MM.1S (cell line): Measurements from ENCODE around the gene SMLR1.

Experiments
- DNase-seq: peaks from one replicate; pipeline ENCODE4 v3.0.0-alpha.2; 2015
- H2AFZ ChIP-seq: fragments of 300-600 bp; sonication (generic); 2 replicates; pipeline ENCODE4 v1.6.0; 2016; ENCODE audit warnings: antibody characterized with exemption, low read length
- H3F3A ChIP-seq: fragments of 300-600 bp; sonication (generic); 2 replicates; pipeline ENCODE4 v1.6.1; 2016; ENCODE audit warnings: mild to moderate bottlenecking, antibody characterized with exemption, low read length, moderate library complexity, mixed read lengths; ENCODE audit not compliant: insufficient read depth
- H3K27ac ChIP-seq: fragments of 300-600 bp; sonication (generic); 2 replicates; pipeline ENCODE4 v1.5.1; 2016; ENCODE audit warnings: mild to moderate bottlenecking, low read length
- H3K27me3 ChIP-seq: fragments of 300-600 bp; sonication (generic); replicated peaks from 2 replicates; pipeline ENCODE4 v1.6.0; 2016; ENCODE audit warnings: low read length; ENCODE audit not compliant: insufficient read depth
- H3K36me3 ChIP-seq: fragments of 300-600 bp; sonication (generic); replicated peaks from 2 replicates; pipeline ENCODE4 v1.6.1; 2016; ENCODE audit warnings: mild to moderate bottlenecking, low read length, mixed read lengths; ENCODE audit not compliant: insufficient read depth
- H3K4me1 ChIP-seq: fragments of 300-600 bp; sonication (generic); 2 replicates; pipeline ENCODE4 v1.6.1; 2016; ENCODE audit warnings: low read length, mixed read lengths
- H3K4me2 ChIP-seq: fragments of 300-600 bp; sonication (generic); 2 replicates; pipeline ENCODE4 v1.6.0; 2016; ENCODE audit warnings: low read depth, low read length
- H3K4me3 ChIP-seq: fragments of 300-600 bp; sonication (generic); 2 replicates; pipeline ENCODE4 v1.5.1; 2016; ENCODE audit warnings: low read length, mixed read lengths
- H3K79me2 ChIP-seq: fragments of 300-600 bp; sonication (generic); 2 replicates; pipeline ENCODE4 v1.6.1; 2016; ENCODE audit warnings: mixed run types, low read length, mixed read lengths
- H3K9ac ChIP-seq: fragments of 300-600 bp; sonication (generic); 2 replicates; pipeline ENCODE4 v1.6.1; 2016; ENCODE audit warnings: low read length, mixed read lengths
- H3K9me2 ChIP-seq: fragments of 300-600 bp; sonication (generic); replicated peaks from 2 replicates; pipeline ENCODE4 v1.6.1; 2016; ENCODE audit warnings: mild to moderate bottlenecking, low read length, mixed read lengths; ENCODE audit not compliant: insufficient read depth
- H3K9me3 ChIP-seq: fragments of 300-600 bp; sonication (generic); replicated peaks from 2 replicates; pipeline ENCODE4 v1.6.1; 2016; ENCODE audit warnings: mild to moderate bottlenecking, low read length, mixed read lengths; ENCODE audit not compliant: insufficient read depth
- H4K20me1 ChIP-seq: fragments of 300-600 bp; sonication (generic); 2 replicates; pipeline ENCODE4 v1.6.1; 2016; ENCODE audit warnings: mild to moderate bottlenecking, low read length, moderate library complexity, mixed read lengths; ENCODE audit not compliant: insufficient read depth
- CTCF ChIP-seq: fragments of 300-600 bp; sonication (generic); IDR thresholded peaks from 2 replicates; pipeline ENCODE4 v1.5.1; 2016; ENCODE audit warnings: antibody characterized with exemption, low read length, mixed read lengths
- EZH2 ChIP-seq: fragments of 300-600 bp; sonication (generic); optimal IDR thresholded peaks from 2 replicates; pipeline ENCODE3; 2017; ENCODE audit warnings: low read depth, mild to moderate bottlenecking, antibody characterized with exemption, low read length, mixed read lengths
- EZH2phosphoT487 ChIP-seq: fragments of 300-600 bp; sonication (generic); IDR thresholded peaks from 2 replicates; pipeline ENCODE4 v1.6.1; 2018; ENCODE audit warnings: antibody characterized with exemption, low read length

Gene SMLR1

GRCh38 chr6:130787726-130788500 lies 39.3 kb upstream of the SMLR1 start:
- H3K27me3 ChIP-seq, result no peaks in the 10 kb centered on the region
- DNase-seq, result no peak
- no peaks in the 10 kb centered on the region for H3K9me2 ChIP-seq
- no peak overlapping the region for H3K4me3 ChIP-seq
- no peak overlapping the region for H3K4me2 ChIP-seq
- H3K9me3 ChIP-seq, result no peaks in the 10 kb centered on the region
- H3K4me1 ChIP-seq, result no peaks in the 10 kb centered on the region
- H3F3A ChIP-seq, result no peaks in the 10 kb centered on the region
- H3K79me2 ChIP-seq, result no peaks in the 10 kb centered on the region
- H3K27ac ChIP-seq, result no peak overlapping the region
- H3K36me3 ChIP-seq, result no peaks in the 10 kb centered on the region
- no peak overlapping the region for H3K9ac ChIP-seq
- TF ChIP-seq CTCF (no peak), EZH2phosphoT487 (no peak), EZH2 (no peak)
- no peak overlapping the region for H2AFZ ChIP-seq
- H4K20me1 ChIP-seq, result no peaks in the 10 kb centered on the region

- Histone ChIP-seq H2AFZ (no peak overlapping the region), H3F3A (no peaks in the 10 kb centered on the region), H3K79me2 (no peaks in the 10 kb centered on the region), H3K27ac (no peak overlapping the region), H3K9me3 (no peaks in the 10 kb centered on the region), H3K36me3 (no peaks in the 10 kb centered on the region), H3K4me3 (no peak overlapping the region), H3K27me3 (no peaks in the 10 kb centered on the region), H4K20me1 (no peaks in the 10 kb centered on the region), H3K9me2 (no peaks in the 10 kb centered on the region), H3K4me1 (no peaks in the 10 kb centered on the region), H3K4me2 (no peak overlapping the region), H3K9ac (no peak overlapping the region)
- TF ChIP-seq CTCF (no peak), EZH2 (no peak), EZH2phosphoT487 (no peak)
- DNase-seq, result no peak
These were observed 38.3 kb upstream of the SMLR1 start for GRCh38 chr6:130788954-130789353.

GRCh38 chr6:130794010-130794697 lies 33.1 kb upstream of the SMLR1 start:
- H3K4me1 ChIP-seq, result no peaks in the 10 kb centered on the region
- no peak overlapping the region for H2AFZ ChIP-seq
- DNase-seq, result no peak

More at GRCh38 chr6:130794010-130794697, 33.1 kb upstream of the SMLR1 start:
- no peak overlapping the region for H3K9ac ChIP-seq
- no peaks in the 10 kb centered on the region for H3K79me2 ChIP-seq
- H3K4me3 ChIP-seq, result no peak overlapping the region
- no peak overlapping the region for H3K4me2 ChIP-seq
- no peaks in the 10 kb centered on the region for H3K27me3 ChIP-seq
- TF ChIP-seq EZH2 (no peak), CTCF (no peak), EZH2phosphoT487 (no peak)
- no peak overlapping the region for H3K27ac ChIP-seq
- no peaks in the 10 kb centered on the region for H3F3A ChIP-seq
- no peaks in the 10 kb centered on the region for H4K20me1 ChIP-seq
- H3K36me3 ChIP-seq, result no peaks in the 10 kb centered on the region
- no peaks in the 10 kb centered on the region for H3K9me3 ChIP-seq
- no peaks in the 10 kb centered on the region for H3K9me2 ChIP-seq
